ENCODE data around the gene MYMK. TPM values are rescaled to one million over a fixed set of nuclear protein-coding genes. Genes with fewer than 3 reads are reported as not detected.
"Not testable (repeated sequence)": the region's sequence is repeated elsewhere in the genome, so short reads cannot be mapped to it uniquely, and the experiment has no call there.

The MYMK gene, protein sequence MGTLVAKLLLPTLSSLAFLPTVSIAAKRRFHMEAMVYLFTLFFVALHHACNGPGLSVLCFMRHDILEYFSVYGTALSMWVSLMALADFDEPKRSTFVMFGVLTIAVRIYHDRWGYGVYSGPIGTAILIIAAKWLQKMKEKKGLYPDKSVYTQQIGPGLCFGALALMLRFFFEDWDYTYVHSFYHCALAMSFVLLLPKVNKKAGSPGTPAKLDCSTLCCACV
- total RNA-seq = not detected

DNA sequence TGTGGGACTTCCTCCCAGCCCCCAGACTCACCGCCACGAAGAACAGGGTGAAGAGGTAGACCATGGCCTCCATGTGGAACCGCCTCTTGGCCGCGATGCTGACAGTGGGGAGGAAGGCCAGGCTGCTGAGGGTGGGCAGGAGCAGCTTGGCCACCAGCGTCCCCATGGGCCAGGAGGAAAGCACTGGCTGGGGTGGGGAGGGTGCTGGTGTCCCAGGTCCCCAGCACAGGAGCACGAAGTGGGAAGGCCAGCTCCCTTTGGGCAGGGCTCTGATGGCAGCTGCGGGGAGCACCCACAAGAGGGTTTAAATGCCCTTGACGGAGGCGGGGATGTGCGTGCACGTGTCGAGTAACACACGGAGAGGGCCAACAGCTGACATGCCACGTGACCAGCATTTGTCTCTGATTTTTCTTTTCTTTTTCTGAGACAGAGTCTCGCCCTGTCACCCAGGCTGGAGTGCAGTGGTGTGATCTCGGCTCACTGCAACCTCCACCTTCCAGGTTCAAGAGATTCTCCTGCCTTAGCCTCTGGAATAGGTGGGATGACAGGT lies at the start of gene MYMK:
TSS of gene MYMK (minus strand) at position 281 of the 550 bp plus-strand sequence. CDS start at position 166, 115 bp downstream.
- H3K9me3 ChIP-seq (ENCODE audit: low read depth, low read length) = no peaks in the 10 kb centered on the region
- no peaks in the 10 kb centered on the region for H3K4me1 ChIP-seq (ENCODE audit: insufficient read depth, low read length)
- H3K27me3 ChIP-seq (ENCODE audit: insufficient read depth, low read length) = no peaks in the 10 kb centered on the region
- H3K4me3 ChIP-seq (ENCODE audit: low read length) = no peak within 1 kb of the TSS

DNA sequence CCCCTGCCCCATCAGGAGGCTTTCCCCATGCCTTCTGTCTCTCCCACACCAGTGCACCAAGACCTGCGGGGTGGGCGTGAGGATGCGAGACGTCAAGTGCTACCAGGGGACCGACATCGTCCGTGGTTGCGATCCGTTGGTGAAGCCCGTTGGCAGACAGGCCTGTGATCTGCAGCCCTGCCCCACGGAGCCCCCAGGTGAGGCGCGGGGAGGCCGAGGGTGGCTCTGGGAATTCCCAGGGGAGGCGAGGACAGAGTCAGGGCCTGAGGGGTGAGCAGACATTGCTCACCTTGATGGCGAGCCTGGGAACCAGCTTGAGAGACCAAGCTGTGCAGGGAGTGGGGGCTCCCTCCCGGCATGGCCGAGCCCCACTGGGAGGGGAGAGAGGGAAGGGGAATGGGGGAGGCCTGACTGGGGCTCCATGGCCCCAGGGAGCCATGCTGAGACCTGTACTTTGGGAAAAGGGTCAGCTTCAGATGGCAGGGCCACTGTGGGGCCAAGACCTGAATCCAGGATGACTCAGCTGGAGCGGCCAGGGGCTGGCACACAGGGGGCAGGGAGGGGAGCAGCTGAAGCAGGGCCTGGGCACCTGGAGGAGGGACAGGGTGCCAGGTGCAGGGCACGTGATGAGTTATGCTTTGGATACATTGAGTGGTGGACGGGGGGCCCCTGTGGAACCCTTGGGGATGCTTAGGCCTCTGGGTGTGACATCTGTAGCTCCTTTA lies 49.2 kb upstream of the MYMK start:
- Histone ChIP-seq H3K9me3 (ENCODE audit: low read depth, low read length) (no peaks in the 10 kb centered on the region), H3K4me1 (ENCODE audit: insufficient read depth, low read length) (no peaks in the 10 kb centered on the region), H3K27me3 (ENCODE audit: insufficient read depth, low read length) (no peaks in the 10 kb centered on the region), H3K4me3 (ENCODE audit: low read length) (no peak overlapping the region)

DNA sequence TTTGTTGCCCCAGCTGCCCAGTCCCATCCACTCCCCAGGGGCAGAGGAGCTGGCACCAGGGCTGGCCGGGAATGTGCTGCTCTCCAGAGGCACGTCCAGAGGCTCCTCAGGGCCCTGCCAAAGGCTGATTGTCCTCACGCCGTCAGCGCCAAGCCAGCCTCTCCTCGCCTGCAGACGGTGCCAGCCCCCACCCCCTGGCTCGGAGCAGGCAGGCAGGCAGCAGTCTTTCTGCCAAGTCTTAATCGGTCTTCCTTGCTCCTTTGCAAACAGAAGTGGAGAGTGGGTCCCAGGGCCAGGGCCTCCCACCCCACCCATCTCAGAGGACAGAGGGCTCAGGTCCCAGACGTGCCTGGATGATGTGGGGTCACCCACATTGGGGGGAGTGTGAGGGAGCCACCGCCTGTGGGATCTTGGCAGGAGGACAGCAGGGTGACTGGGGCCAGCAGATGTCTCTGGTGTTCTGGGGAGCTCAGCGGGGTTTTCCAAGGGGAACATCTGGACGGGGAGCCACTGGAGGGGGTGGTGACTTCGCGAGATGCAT lies 48.1 kb upstream of the MYMK start:
- no peak overlapping the region for H3K4me3 ChIP-seq (ENCODE audit: low read length)
- H3K9me3 ChIP-seq (ENCODE audit: low read depth, low read length) = no peaks in the 10 kb centered on the region
- no peaks in the 10 kb centered on the region for H3K27me3 ChIP-seq (ENCODE audit: insufficient read depth, low read length)
- no peaks in the 10 kb centered on the region for H3K4me1 ChIP-seq (ENCODE audit: insufficient read depth, low read length)

DNA sequence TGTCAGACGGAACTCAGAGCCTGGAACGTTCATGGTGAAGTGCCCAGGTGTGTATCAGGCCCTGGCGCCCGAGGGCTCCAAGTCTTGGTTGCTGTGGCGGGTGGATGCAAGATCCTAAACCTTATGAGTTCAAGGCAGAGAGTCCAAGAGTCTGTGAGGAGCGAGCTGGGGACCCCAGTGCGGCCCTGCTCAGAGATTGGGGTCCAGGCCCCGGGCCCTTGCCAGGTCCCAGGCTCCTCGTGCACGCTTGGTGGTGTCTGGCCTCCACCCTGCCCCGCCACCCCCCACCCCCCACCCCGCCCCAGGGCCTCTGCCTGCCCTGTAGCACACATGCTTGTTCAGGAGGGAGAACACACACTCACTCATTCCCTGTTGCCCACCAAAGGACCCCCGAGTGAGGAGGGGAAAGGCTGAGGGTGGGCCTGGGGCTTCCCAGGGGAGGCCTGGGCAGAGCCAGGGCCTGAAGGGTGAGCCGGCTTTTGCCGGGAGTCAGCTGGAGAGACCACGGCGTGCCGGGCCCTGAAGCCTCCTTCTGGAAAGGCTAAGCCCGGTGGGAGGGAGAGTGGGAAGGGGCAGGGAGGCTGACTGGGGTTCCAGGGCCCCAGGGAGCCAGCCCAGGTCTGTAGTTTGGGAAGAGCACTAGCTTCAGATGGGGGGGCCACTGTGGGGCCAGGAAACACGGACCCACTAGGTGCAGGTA lies 47.3 kb upstream of the MYMK start:
- H3K9me3 ChIP-seq (ENCODE audit: low read depth, low read length) = no peaks in the 10 kb centered on the region
- no peak overlapping the region for H3K4me3 ChIP-seq (ENCODE audit: low read length)
- H3K4me1 ChIP-seq (ENCODE audit: insufficient read depth, low read length) = no peaks in the 10 kb centered on the region
- H3K27me3 ChIP-seq (ENCODE audit: insufficient read depth, low read length) = no peaks in the 10 kb centered on the region

DNA sequence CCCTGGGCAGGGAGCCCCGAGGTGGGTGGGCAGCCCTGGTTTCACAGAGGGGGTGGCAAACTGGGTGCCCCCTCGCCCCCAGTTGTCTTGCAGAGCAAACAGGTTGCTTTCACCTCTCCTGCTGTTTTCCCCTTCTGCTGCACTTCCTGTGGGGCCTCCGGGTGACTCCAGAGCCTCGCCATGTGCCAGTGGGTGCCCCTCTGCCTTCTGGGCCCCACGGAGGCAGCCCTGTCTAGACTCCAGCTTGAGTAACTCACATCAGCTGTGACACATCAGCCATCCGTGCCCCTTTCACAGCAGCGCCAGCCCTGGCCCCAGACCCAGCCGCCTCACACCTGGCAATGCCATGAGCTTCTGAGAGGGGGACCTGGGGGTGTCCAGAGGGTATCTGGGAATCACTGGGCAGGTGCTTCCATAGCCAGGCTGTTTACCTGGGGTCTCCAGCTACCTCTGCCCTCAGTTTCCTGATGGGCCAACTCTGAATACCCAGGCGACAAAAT lies 46.7 kb upstream of the MYMK start:
- no peaks in the 10 kb centered on the region for H3K4me1 ChIP-seq (ENCODE audit: insufficient read depth, low read length)
- no peak overlapping the region for H3K4me3 ChIP-seq (ENCODE audit: low read length)
- H3K27me3 ChIP-seq (ENCODE audit: insufficient read depth, low read length) = no peaks in the 10 kb centered on the region
- no peaks in the 10 kb centered on the region for H3K9me3 ChIP-seq (ENCODE audit: low read depth, low read length)

DNA sequence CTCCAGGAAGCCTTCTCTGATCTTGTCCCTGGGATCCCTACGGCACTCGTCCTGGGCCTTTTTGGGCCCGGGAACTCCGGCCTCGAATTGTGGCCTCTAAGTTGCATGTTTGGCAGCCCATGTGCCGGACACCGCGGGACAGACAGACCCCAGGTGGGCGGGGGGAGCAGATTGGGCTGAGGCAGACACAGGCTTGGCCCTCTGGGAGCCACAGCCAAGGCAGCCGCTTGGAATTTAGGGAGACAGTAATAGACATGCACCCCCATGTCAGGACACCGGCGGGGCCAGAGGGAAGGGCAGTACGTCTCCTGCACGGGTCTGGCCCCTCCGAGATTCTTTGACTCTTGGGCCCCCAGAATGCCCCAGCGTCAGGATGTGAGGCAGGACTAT lies 45.9 kb upstream of the MYMK start:
- Histone ChIP-seq H3K9me3 (ENCODE audit: low read depth, low read length) (no peaks in the 10 kb centered on the region), H3K4me3 (ENCODE audit: low read length) (no peak overlapping the region), H3K4me1 (ENCODE audit: insufficient read depth, low read length) (no peaks in the 10 kb centered on the region), H3K27me3 (ENCODE audit: insufficient read depth, low read length) (no peaks in the 10 kb centered on the region)

DNA sequence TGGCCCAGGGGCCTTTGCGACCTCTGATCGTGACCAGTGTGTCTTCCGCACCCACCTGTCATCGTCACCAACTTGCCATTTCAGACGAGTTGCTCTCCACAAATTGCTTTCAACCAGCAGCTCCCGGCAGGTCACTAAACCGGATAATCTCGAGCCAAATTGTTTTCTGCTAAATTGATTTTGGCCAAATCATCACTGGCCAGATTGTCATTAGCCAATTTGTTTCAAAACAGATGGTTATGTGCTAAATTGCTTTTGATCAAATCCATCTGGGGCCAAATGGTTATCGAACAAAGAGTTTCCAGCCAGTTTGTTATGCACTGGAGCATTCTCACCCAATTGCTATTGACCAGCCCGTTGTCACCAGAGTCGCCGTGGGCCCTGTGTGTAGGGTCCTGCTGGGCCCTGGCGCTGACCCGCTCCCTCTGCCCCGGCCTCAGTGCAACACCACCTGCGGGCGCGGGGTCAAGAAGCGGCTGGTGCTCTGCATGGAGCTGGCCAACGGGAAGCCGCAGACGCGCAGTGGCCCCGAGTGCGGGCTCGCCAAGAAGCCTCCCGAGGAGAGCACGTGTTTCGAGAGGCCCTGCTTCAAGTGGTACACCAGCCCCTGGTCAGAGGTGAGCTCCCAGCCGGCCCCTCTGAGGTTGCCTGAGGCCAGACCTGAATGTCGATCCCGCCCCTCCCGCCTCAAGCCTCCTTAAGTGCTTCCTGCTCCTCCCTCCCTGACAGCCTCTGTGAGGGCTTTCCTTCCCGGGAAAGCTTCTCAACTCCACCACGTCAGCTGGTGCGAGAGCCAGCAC lies 45.3 kb upstream of the MYMK start:
- Histone ChIP-seq H3K27me3 (ENCODE audit: insufficient read depth, low read length) (no peaks in the 10 kb centered on the region), H3K4me1 (ENCODE audit: insufficient read depth, low read length) (no peaks in the 10 kb centered on the region), H3K4me3 (ENCODE audit: low read length) (no peak overlapping the region), H3K9me3 (ENCODE audit: low read depth, low read length) (no peaks in the 10 kb centered on the region)

DNA sequence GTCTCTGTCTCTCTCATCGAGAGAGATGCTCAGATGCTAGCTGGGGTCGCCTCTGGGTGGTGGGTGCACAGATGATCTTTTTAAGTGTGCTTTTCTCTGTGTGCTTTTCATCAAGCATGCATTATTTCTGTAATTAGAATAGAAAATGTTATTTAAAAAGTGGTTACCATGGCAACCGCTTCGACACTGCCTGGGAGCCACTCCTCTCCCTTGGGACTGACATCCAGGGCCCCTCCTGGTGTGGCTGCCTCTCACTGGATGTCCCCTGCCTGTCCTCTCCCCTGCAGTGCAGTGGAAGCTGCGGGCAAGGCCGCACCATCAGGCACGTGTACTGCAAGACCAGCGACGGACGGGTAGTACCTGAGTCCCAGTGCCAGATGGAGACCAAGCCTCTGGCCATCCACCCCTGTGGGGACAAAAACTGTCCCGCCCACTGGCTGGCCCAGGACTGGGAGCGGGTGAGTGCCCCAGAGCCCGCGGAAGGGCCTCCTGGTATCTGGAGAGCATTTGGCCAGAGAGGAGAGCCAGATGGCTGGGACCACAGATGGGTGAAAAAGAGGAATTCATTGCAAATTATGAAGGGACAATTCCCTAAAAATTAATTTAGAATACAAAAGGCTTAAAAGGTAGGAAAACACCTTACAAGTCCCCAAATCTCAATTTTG lies 44.5 kb upstream of the MYMK start:
- Histone ChIP-seq H3K9me3 (ENCODE audit: low read depth, low read length) (no peaks in the 10 kb centered on the region), H3K4me3 (ENCODE audit: low read length) (no peak overlapping the region), H3K27me3 (ENCODE audit: insufficient read depth, low read length) (no peaks in the 10 kb centered on the region), H3K4me1 (ENCODE audit: insufficient read depth, low read length) (no peaks in the 10 kb centered on the region)

DNA sequence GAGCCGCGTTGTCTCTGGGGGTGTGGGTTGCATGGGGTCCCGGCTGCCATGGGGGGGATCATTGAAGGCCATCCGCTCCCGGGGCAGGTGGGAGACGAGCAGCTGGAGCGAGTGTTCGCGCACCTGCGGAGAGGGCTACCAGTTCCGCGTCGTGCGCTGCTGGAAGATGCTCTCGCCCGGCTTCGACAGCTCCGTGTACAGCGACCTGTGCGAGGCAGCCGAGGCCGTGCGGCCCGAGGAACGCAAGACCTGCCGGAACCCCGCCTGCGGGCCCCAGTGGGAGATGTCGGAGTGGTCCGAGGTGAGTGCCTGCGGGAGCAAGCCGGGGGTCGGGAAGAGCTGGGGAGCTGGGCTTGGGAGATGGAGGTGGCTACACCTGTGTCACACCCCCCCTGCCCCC lies 43.4 kb upstream of the MYMK start:
- H3K4me1 ChIP-seq (ENCODE audit: insufficient read depth, low read length) = no peaks in the 10 kb centered on the region
- H3K9me3 ChIP-seq (ENCODE audit: low read depth, low read length) = no peaks in the 10 kb centered on the region
- H3K4me3 ChIP-seq (ENCODE audit: low read length) = no peak overlapping the region
- no peaks in the 10 kb centered on the region for H3K27me3 ChIP-seq (ENCODE audit: insufficient read depth, low read length)

DNA sequence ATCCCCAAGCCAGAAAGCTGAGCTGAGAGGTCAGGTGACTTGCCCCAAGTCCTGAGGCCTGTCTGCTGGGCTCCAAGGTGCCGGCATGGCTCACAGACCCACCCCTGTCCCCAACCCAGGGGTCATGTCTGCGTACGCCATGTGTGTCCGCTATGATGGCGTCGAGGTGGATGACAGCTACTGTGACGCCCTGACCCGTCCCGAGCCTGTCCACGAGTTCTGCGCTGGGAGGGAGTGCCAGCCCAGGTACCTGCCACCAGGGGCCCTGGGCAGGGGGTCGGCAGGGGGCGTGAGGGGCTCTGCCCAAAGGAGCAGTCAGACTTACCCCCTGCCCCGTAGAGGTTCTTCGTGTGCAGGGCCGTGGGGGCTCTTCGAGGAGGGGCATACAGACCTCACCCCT lies 42.1 kb upstream of the MYMK start:
- Histone ChIP-seq H3K4me1 (ENCODE audit: insufficient read depth, low read length) (no peaks in the 10 kb centered on the region), H3K9me3 (ENCODE audit: low read depth, low read length) (no peaks in the 10 kb centered on the region), H3K4me3 (ENCODE audit: low read length) (no peak overlapping the region), H3K27me3 (ENCODE audit: insufficient read depth, low read length) (no peaks in the 10 kb centered on the region)

DNA sequence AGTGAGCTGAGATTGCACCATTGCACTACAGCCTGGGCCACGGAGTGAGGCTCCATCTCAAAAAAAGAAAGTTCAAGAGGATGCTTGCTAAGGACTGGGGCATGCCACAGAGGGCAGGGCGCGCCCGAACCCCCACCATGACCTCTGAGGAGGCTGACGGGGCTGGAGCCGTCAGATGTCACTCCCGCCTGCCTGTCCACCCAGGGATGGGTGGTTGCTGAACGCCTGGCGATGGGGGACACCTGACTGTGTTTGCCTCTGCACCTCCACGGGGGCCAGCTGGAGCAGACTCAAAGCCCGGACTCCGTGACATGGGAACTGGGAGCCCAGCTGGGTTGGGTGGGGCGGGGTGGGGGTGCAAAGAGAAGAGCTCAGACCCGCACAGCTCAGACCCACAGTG lies 41.6 kb upstream of the MYMK start:
- Histone ChIP-seq H3K4me1 (ENCODE audit: insufficient read depth, low read length) (no peaks in the 10 kb centered on the region), H3K4me3 (ENCODE audit: low read length) (no peak overlapping the region), H3K9me3 (ENCODE audit: low read depth, low read length) (no peaks in the 10 kb centered on the region), H3K27me3 (ENCODE audit: insufficient read depth, low read length) (no peaks in the 10 kb centered on the region)

DNA sequence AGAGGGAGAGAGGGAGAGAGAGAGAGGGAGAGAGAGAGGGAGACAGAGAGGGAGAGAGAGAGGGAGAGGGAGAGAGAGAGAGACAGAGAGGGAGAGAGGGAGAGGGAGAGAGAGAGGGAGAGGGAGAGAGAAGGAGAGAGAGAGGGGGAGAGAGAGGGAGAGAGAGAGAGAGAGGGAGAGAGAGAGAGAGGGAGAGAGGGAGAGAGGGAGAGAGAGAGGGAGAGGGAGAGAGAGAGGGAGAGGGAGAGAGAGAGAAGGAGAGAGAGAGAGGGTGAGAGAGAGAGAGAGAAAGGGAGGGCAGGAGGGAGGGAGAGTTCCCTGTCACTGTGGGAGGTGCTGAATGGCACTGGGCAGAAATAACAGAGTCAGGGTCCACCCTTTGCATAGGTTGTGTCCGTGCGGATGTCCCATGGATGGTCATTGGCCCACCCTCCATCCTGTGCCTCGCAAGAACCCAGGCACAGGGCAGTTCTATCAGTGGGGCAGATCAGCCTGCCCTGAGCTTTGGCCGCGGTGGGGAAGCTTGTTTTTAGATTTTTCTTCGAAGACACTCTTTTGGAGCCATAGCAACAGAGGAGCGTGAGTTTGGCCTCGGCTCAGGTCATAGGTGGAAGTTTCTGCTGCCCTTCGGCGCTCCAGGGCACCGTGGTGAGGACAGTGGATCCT lies 39.8 kb upstream of the MYMK start:
- Histone ChIP-seq H3K4me1 (ENCODE audit: insufficient read depth, low read length) (no peaks in the 10 kb centered on the region), H3K4me3 (ENCODE audit: low read length) (no peak overlapping the region), H3K27me3 (ENCODE audit: insufficient read depth, low read length) (no peaks in the 10 kb centered on the region), H3K9me3 (ENCODE audit: low read depth, low read length) (no peaks in the 10 kb centered on the region)

DNA sequence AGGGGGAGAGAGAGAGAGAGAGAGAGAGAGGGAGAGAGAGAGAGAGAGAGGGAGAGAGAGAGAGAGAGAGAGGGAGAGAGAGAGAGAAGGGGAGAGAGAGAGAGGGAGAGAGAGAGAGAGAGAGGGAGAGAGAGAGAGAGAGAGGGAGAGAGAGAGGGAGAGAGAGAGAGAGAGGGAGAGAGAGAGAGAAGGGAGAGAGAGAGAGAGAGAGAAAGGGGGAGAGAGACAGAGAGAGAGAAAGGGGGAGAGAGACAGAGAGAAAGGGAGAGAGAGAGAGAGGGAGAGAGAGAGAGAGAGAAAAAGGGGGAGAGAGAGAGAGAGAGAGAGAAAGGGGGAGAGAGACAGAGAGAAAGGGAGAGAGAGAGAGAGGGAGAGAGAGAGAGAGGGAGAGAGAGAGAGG lies 39.1 kb upstream of the MYMK start:
- H3K4me1 ChIP-seq (ENCODE audit: insufficient read depth, low read length); H3K9me3 ChIP-seq (ENCODE audit: low read depth, low read length); H3K4me3 ChIP-seq (ENCODE audit: low read length); H3K27me3 ChIP-seq (ENCODE audit: insufficient read depth, low read length): not testable (repeated sequence)

Data from mononuclear cell (primary cell).